ENCODE data around the gene KLHL3.

DNA sequence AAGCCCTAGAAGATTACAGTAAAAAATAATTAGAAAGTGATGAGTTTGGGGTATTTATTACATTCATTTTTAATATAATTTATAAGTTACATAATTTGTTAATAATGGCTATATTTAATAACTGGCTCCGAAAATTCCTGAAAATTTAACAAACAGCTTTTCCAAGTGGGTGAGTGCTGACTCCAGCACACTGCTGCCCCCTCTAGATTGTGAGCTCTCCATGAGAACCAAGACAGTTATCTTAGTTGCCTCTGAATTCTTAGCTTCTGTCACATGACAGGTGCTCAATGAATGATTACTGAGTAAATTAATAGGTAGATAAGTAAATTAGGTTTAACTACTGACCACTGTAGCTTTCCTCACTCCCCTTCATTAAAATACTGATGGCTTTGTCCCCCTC lies 7.8 kb downstream of the KLHL3 start:
- TF ChIP-seq, protein P1, sequence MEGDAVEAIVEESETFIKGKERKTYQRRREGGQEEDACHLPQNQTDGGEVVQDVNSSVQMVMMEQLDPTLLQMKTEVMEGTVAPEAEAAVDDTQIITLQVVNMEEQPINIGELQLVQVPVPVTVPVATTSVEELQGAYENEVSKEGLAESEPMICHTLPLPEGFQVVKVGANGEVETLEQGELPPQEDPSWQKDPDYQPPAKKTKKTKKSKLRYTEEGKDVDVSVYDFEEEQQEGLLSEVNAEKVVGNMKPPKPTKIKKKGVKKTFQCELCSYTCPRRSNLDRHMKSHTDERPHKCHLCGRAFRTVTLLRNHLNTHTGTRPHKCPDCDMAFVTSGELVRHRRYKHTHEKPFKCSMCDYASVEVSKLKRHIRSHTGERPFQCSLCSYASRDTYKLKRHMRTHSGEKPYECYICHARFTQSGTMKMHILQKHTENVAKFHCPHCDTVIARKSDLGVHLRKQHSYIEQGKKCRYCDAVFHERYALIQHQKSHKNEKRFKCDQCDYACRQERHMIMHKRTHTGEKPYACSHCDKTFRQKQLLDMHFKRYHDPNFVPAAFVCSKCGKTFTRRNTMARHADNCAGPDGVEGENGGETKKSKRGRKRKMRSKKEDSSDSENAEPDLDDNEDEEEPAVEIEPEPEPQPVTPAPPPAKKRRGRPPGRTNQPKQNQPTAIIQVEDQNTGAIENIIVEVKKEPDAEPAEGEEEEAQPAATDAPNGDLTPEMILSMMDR (IDR thresholded peaks at IDR 0.05): no peak
- no peak for TF ChIP-seq POLR2A (IDR thresholded peaks at IDR 0.05)
